ENCODE measurements around the gene DLGAP4.

DNA sequence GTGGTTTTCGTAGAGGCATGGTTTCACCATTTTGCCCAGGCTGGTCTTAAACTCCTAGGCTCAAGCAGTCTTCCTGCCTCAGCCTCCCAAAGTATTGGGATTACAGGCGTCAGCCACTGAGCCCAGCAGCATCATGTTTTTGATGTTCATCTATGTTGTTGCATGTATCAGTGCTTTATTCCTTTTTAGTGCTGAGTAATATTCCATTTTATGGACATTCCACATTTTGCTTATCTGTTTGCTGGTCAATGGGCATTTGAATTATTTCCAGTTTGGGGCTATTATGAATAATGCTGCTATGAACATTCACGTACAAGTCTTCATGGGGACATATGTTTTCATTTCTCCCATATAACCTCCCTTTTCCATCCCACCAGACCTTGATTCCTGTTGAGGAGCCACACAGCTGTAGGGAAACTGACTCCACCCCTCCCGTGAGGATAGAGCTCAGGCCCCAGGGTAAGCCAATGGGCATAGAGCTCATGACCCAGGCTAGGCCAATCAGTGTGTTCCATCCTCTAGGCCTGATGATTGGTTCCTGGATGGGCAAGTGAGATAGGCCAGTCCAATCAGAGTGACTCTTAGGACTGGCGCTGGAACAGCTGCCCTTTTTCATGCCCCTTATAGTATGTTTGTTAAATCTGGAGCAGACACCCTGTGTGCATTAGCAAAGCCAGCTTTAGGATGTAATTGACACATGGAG is 49.5 kb downstream of the DLGAP4 start:
- no peak for TF ChIP-seq POLR2AphosphoS5 (IDR thresholded peaks at IDR 0.05)
- TF ChIP-seq, protein P1, sequence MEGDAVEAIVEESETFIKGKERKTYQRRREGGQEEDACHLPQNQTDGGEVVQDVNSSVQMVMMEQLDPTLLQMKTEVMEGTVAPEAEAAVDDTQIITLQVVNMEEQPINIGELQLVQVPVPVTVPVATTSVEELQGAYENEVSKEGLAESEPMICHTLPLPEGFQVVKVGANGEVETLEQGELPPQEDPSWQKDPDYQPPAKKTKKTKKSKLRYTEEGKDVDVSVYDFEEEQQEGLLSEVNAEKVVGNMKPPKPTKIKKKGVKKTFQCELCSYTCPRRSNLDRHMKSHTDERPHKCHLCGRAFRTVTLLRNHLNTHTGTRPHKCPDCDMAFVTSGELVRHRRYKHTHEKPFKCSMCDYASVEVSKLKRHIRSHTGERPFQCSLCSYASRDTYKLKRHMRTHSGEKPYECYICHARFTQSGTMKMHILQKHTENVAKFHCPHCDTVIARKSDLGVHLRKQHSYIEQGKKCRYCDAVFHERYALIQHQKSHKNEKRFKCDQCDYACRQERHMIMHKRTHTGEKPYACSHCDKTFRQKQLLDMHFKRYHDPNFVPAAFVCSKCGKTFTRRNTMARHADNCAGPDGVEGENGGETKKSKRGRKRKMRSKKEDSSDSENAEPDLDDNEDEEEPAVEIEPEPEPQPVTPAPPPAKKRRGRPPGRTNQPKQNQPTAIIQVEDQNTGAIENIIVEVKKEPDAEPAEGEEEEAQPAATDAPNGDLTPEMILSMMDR (IDR thresholded peaks at IDR 0.05 in 8 of 11, conservative IDR thresholded peaks at IDR 0.05 in 3 of 11): no peak
